NCI-H1694 treated with DMSO at 0.1 percent for 48 hours (cell line): Measurements from ENCODE around the gene UMODL1.

ENCODE experiments used
- DNase-seq: peaks from one replicate; lab custom pipeline; 2025; lab: John Stamatoyannopoulos, UW

Gene UMODL1, protein sequence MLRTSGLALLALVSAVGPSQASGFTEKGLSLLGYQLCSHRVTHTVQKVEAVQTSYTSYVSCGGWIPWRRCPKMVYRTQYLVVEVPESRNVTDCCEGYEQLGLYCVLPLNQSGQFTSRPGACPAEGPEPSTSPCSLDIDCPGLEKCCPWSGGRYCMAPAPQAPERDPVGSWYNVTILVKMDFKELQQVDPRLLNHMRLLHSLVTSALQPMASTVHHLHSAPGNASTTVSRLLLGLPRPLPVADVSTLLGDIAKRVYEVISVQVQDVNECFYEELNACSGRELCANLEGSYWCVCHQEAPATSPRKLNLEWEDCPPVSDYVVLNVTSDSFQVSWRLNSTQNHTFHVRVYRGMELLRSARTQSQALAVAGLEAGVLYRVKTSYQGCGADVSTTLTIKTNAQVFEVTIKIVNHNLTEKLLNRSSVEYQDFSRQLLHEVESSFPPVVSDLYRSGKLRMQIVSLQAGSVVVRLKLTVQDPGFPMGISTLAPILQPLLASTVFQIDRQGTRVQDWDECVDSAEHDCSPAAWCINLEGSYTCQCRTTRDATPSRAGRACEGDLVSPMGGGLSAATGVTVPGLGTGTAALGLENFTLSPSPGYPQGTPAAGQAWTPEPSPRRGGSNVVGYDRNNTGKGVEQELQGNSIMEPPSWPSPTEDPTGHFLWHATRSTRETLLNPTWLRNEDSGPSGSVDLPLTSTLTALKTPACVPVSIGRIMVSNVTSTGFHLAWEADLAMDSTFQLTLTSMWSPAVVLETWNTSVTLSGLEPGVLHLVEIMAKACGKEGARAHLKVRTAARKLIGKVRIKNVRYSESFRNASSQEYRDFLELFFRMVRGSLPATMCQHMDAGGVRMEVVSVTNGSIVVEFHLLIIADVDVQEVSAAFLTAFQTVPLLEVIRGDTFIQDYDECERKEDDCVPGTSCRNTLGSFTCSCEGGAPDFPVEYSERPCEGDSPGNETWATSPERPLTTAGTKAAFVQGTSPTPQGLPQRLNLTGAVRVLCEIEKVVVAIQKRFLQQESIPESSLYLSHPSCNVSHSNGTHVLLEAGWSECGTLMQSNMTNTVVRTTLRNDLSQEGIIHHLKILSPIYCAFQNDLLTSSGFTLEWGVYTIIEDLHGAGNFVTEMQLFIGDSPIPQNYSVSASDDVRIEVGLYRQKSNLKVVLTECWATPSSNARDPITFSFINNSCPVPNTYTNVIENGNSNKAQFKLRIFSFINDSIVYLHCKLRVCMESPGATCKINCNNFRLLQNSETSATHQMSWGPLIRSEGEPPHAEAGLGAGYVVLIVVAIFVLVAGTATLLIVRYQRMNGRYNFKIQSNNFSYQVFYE

DNA sequence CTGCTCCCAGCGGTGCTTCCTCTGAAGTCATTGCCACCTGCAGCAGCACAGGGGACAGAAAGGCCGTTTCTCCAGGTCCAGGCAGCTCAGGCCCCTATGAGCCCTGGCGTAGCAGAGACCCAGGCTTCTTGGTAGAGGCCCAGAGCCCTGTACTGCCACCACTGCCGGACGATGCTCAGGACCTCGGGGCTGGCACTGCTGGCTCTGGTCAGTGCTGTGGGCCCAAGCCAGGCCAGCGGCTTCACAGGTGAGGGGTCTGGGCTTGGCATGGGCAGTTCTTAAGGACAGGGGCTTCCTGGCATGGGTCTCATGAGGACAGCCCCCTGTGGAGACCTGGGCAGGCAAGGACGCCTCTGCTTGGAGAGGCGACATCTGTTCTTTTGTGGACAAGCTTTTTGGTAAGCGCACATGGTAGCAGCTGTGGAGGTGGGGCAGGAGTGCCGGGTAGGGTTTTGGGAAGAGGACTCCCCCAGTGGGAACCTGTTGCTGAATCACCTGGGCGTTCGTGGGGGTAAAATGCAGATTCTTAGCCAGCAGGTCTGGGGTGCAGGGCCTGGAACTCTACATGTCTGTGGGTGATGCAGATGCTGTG is at the start of gene UMODL1:
Gene UMODL1 (plus strand): TSS at position 172 of the 592 bp plus-strand sequence. CDS start 0 bp downstream, at position 172.
- DNase-seq: peak; percentile 33

DNA sequence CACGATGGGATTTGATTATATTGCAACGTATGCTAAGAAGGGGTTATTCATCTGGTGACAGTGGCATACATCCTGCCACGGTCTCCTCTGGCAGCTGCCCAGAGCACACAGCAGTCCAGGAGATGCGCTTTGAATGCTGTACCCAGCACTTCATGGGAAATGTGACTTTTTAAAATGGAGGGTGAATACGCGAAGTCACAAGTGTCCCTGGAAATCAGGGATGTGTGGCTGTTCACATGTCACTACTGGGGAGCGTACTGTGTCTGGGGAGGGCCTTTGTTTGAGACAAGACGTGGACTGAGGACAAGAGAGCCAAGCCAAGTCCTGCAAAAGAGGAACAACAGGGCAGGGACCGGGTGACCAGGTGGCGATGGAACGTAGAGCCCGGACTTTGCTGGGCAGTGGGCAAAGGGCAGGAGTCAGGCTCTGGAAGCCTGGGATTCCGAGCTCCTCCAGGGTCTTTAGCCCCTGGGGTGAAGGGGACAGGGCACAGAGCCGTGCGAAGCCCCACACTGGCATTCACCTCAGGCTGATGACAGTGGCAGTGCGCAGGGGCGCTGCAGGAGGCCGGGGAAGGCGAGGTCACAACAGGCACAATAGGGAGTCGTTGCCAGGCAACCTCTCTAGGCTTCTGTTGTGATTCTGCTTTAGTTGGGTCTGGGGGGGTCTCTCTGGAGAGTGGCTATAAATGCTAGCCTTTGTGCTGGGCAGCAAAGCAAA is 49.6 kb upstream of the UMODL1 start:
- DNase-seq: no peak

DNA sequence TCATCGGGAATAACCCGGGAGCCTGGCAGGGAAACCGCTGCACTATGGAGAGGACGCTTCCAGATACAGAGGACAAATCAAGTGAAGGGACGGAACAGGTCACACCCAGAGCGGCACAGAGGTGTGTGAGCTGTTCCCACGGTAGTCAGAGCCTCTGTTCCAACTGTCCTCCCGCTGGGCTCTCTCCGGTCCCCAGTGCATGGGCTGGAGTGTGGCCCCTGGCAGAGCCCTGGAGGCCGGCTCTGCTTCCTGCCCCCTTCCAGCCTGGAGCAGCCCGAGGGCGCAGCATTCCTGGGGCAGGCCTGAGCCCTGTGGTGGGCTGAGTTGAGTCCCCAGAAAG is 49.1 kb upstream of the UMODL1 start:
- no peak for DNase-seq

DNA sequence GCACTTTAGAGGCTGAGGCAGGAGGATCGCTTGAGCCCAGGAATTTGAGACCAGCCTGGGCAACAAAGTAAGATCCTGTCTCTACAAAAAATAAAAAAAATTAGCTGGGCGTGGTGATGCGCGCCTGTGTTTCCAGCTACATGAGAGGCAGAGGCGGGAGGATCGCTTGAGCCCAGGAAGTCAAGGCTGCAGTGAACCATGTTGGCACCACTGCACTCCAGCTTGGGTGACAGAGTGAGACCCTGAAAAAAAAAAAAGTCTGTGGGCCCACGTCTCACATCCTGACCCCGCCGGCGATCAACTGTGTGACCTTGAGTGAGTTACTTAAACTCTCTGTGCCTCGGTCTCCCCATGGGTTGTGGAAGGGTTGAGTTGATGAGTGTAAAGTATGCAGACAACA is 48.2 kb upstream of the UMODL1 start:
- no peak for DNase-seq

DNA sequence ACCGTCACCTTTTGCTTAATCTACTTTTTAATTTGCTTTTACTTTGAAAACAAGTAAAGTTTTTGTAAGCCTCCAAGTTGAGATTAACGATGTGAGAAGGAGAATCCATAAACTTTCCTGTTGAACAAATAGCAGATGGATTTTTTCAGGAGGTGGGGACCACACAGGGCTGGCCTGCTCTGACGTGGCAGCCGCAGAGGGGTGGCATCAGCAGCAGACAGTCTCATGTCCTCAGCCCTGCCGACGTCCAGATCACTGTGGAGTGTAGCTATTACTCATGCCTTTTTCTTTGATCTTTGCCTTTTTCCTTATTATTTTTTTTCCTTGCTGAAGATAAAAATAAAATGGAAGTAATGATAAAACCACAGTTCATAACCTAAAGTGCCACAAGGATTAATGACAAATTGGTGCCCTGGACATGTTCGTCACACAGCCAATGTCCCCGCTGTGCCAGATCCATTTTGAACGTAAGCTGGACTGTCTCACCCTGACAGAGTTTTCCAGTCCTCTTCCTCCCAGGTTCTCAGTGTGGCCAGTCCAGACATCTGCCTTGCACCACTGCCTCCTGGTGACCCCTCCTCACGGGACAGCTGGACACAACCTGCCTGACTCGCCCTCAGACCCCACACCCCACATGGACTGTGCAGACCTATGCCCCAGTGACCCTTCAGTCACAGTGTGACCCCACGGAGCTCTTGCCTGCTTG is 45.6 kb upstream of the UMODL1 start:
- no peak for DNase-seq

DNA sequence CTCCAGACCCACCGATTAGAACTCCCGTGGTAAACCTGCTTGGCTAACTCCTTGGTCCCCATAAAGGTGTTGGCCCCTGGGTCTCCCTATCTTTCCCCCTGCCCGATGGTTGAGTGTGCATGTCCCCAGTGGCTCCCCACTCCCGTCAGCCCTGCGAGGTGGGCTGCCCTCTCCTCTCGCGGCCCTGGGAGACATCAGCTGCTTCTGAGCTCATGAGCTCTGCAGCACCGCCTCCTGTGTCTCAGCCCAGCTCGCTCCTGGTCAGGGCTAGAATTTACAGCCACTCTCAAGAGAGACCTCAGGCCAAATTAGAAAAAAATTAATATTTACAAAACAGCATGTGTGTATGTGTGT is 45.1 kb upstream of the UMODL1 start:
- DNase-seq: no peak

DNA sequence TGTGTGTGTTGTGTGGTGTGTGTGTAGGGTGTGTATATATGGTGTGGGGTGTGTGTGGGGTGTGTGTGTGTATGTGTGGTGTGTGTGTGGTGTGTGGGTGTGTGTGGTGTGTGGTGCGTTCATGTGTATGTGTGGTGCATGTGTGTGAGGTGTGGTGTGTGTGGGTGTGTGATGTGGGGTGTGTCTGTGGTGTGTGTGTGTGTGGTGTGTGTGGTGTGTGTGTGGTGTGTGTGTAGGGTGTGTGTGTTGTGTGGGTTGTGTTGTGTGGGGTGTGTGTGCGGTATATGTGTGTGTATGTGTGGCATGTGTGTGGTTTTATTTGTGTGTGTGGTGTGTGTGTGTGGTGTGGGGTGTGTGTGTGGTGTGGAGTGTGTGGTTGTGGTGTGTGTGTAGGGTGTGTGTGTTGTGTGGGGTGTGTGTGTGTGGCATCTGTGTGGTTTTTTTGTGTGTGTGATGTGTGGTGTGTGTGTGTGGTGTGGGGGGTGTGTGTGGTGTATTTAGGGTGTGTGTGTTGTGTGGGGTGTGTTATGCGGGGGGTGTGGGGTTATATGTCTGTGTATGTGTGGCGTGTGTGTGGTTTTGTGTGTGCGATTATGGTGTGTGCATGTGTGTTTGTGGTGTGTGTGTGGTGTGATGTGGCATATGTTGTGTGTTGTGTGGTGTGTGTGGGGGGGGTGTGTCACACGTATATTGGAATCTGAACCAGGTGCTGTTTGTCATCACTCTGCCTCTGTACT is 43.9 kb upstream of the UMODL1 start:
- DNase-seq: no peak

DNA sequence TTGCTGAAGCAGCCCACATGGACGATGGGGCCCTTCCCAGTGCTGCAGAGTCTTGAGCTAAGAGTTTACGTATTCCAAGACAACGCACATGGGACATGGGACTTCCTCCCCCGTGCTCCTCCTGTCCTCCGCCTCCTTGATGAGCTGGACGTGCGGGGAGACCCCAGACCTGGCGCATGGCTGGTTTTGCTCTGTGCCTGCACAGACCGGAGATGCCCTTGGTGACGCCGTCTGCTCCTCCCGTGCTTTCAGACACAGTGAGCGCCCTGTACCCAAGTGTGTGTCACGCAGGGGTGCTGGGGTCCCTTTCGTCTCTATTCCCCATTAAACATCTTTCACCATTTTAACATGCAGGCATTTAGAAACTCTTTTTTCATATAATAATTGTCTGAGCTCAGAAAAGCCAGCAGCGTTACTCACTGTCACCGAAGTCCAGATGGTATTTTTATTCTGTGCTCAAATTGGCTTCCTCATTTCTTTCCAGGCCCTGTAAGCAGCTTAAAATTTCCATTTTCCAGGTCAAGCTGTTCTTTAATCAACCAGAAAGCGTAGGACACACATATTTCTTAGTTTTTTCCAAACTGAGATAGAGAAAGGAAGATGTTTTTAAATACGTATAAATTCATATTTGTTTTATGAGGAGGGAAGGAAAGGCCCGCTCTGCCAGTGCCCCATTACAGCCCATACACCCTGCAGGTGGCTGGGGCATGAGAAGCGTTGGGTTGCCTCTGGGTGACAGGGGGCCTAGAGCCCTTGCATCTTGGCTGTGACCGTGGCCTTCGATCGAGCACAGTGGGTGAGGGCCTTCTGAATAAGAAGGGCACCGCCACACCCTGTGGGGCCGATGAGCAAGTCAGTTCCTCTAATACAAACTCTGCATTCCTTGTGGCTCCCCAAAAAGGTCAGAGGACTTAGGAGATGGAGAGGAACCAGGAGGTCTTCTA is 43.0 kb upstream of the UMODL1 start:
- DNase-seq: peak; percentile 73

DNA sequence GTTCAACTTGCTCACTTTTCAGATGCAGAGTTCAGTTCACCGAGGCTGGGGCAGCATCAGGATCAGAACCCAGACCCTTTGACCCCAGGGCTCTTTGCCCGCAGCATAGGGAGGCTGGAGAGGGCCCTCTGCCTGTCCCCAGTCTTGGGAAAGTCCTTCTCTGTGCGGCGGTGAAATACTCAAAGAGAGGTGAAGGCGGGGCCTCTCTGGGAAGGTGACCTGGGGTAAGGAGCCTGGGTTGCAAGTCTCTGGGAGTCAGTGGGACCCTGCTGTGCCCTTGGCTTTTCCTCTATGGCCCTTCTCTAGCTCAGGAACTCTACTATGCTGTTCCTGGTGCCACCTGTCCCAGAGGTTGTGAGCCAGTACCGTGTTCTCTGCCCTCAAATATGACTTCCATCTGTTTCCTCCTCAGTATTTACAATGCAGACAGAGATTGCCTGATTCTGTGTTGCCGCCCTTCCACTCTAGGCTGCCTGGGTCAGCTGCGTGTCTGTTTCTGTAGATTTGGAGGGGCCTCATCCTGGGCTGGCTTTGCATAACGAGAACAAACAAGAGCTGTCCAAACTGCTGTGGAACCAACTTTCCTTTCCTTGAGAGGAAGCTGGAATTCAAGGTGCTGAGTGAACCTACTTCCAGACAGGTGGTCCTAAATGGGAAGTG is 42.2 kb upstream of the UMODL1 start:
- peak; percentile 43 for DNase-seq

DNA sequence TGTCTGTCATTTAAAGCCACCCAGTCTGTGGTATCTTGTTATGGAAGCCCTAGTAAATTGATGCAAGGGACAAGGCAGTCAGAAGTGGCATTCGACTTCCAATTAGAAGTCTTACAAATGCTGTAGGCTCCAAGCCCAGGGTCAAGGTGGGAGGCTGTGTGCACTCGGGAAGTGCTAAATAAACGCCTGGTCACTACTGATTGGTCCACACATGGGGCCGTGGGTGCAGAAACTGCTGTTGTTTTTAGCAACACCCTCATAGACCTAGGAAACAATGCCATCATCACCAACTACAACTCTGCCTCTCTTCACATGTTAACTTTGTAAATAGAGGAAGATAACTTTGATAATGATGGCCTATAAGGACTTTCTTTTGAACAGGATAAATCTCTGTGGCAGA is 40.8 kb upstream of the UMODL1 start:
- DNase-seq: no peak

DNA sequence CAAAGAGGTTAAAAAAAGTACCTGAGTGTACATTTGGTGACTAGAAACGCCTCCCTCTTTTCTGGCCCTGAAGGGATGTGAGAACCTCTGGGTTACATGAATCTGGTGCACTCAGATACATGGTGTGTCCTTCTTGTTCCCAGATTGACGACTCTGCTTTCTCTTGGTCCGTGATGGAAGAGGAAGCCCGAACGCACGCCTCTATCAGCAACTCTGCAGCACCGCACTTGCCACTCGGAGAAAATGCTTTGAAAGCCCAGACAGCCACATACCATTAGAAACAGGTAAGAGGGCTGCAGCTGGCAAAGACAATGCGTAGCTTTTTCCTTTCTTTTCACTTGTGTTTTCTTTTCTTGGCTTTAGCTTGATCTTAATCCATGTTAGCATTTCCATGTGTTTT is 39.9 kb upstream of the UMODL1 start:
- no peak for DNase-seq

DNA sequence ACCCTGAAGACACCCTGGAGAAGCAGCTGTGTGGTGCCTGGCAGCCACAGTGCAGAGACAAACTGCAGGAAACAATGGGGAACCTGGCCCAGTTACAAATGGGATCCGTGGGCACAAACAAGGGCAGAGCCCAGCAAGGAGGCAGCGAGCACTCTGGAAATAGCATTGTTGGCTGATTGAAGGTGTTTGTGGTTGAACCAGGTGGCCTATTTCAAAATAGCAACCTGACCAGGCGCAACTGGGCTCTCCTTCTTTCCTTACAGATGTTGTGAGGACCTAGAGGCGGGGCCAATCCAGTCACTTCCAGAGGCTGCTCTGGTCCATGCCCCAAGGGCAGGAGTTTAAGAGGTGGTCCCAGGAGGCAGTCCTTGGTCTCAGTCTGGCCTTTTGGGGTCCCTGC is 39.3 kb upstream of the UMODL1 start:
- no peak for DNase-seq

DNA sequence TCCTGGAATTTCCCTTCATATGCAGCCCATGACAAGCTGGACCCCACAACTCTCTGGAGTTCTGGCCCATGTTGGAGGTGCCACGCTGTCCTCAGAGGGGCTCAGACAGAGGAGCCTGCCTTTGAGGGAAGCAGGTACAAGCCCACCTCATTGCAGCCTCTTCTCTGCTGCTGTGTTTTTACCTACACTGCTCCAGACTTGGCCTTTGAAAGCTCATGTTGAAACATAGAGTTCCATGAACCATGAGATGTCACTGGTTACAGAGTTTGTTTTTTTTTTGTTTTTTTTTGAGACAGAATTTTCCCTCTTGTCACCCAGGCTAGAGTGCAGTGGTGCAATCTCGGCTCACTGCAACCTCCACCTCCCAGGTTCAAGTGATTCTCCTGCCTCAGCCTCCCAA is 38.9 kb upstream of the UMODL1 start:
- DNase-seq: no peak

DNA sequence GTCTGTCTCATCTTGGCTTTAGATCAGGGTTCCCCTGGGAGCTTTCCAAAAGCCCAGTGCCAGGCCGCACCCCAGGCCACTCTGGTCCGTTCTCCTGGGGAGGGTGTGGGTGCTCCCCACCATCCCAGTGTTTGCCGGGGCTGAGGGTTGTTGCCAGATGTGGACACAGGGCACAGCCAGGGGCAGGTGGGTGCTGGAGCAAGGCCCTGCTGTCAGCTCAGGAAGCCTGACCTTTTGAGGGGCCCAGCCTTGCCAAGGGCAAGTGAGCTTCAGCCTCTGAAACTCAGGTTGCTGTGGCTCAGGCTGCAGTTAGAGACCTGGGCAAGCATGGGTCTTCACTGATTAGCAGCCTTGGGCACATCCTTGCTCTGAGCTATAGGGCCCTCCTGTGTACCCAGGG is 38.1 kb upstream of the UMODL1 start:
- DNase-seq: no peak

DNA sequence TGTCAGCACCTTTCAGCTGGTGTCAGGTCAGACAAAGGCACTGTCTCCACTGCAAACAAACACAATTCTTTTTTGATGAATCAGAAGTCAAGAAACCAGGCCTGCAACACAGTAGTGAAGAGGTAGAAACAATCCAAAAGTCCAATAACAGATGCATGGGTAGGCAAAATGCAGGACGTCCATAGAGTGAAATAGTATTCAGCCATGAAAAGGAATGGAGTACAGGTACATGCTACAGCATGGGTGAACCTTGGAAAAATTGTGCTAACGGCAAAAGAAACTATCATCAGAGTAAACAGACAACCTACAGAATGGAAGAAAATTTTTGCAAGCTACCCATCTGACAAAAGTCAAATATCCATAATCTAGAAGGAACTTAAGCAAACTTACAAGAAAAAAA is 34.8 kb upstream of the UMODL1 start:
- DNase-seq: no peak

DNA sequence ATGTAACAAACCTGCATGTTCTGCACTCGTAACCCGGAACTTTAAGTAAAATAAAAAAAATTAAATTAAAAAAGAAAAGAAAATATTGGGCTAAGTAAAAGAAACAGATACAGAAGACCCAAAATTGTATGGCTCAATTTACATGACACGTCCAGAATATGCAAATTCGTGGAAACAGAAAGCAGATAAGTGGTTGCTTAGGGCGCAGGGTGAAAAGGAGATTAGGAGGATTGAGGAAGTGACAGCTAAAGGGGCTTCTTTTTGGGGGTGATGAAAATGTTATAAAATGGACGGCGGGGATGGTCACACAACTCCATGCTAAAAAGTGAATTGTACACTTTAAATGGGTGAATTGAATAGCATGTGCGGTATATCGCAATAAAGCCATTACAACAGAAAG is 33.6 kb upstream of the UMODL1 start:
- no peak for DNase-seq

DNA sequence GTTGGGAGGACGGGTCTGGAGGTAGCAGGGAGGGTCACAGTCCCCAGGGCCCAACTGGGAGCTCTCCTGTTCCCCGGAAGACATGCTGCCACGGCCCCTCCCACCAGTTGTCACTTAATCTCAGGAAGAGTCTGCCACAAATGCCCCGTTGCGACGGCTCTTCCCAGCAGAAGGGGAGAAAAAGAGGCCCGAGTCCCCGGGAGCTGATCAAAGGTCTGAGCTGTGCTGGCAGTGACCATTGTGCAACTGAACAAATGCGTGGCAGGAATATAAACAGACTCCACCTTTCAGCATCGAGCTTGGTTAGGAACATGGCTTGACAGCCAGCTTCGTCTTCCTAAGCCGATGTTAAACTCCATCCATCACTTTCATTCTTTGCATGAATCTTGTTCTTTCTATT is 33.2 kb upstream of the UMODL1 start:
- DNase-seq: no peak

DNA sequence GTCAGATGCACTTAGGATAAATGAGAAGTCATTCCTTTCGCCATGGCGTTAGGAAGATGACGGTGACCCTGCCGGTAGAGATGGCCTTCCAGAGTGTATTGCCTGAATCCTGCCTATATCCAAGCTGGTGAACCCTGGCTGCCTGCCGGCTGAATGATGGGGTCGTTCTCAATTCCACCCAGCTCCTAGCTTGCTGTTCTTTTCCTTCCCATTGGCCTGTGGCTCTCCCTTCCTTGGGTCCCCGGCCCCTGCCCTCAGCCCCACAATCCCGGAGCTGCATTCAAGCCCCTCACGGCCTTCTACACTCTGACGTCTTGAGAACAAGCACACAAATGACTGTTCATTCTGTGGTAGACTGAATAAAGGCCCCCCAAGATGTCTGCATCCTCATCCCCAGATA is 32.7 kb upstream of the UMODL1 start:
- no peak for DNase-seq
